ENCODE data around the gene TMEM132C. TPM values are rescaled to one million over a fixed set of nuclear protein-coding genes. Genes with fewer than 3 reads are reported as not detected.

TMEM132C gene
- total and polyA plus RNA-seq, 2 of the 13 experiments (the other 11 are each of a cell fraction or from before 2014, with no cell fraction given), result not detected

DNA sequence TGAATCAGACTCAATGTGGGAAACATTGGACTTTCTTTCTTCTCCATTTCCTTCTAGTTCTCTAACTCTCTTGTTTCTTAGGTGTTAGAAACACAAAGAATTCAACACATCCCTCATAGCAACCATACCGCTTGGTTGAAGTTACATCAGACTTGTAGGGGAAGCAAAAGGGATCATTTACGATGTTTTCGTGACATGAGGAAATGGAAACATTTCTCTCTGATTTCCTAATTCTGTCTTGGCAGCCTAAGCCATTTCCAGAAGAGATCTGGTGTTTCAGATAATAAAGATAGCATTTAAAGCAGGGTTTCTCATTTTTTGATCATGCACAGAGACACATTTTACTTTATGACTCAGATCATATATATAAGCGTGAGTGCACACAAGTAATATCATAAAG is 202.0 kb downstream of the TMEM132C start:
- Histone ChIP-seq H3K36me3 (replicated peaks in 1 of 2; ENCODE audit: control insufficient read depth in 1 of 2, insufficient read depth in 2 of 2, low read length in 2 of 2) (no peaks in the 10 kb centered on the region), H3K9ac (ENCODE audit: insufficient read depth, low read depth, low read length) (no peak overlapping the region), H3K4me2 (ENCODE audit: low read depth, low read length) (no peak overlapping the region), H3K9me3 (ENCODE audit: low read length) (no peaks in the 10 kb centered on the region), H3K4me3 (replicated peaks in 1 of 3; ENCODE audit: insufficient read depth in 1 of 3, low read depth in 2 of 3, low read length in 3 of 3) (no peak overlapping the region), H4K20me1 (ENCODE audit: insufficient read depth, low read length) (no peaks in the 10 kb centered on the region), H3K4me1 (ENCODE audit: insufficient read depth, low read length) (no peaks in the 10 kb centered on the region), H2AFZ (ENCODE audit: low read length) (no peak overlapping the region), H3K27ac (ENCODE audit: extremely low read length, insufficient read depth, low read length) (no peak overlapping the region), H3K79me2 (ENCODE audit: insufficient read depth, low read length) (no peaks in the 10 kb centered on the region), H3K27me3 (ENCODE audit: control insufficient read depth in 1 of 2, insufficient read depth in 2 of 2, low read length in 2 of 2) (0 out of 5 replicates have a peak, but pooled peaks cover 0 to 4% of the 10 kb centered on the region in 2 experiments)
- no peak for ATAC-seq
- no peak for TF ChIP-seq SATB2 (CRISPR knock-in tag; IDR thresholded peaks at IDR 0.05)
- BruUV-seq (replicated peaks), result no TSS peak
- intact Hi-C loops (cut with micrococcal nuclease; ENCODE audit: unreplicated experiment), result no loop called here
- DNase-seq (ENCODE audit: low spot score), result no peak
- POLR2A ChIA-PET, result no interaction called here
- CTCF ChIA-PET (ENCODE audit: low intra/inter-chr PET ratio, low total read pairs), result no interaction called here
- FAIRE-seq, result no peak
- WGBS (ENCODE audit: low lambda C conversion rate), result 54% methylated on average over 4 of the region's 4 CpGs
- in situ Hi-C loops (cut with HindIII; ENCODE audit: extremely low pct_ligation_motif_present, low pct_unique_long_range_greater_than_20kb), result no loop called here

GRCh38 chr12:128471491-128471890 is 204.5 kb downstream of the TMEM132C start:
- no peaks in the 10 kb centered on the region for H3K9me3 ChIP-seq (ENCODE audit: low read length)
- H3K79me2 ChIP-seq (ENCODE audit: insufficient read depth, low read length), result no peaks in the 10 kb centered on the region
- intact Hi-C loops (cut with micrococcal nuclease; ENCODE audit: unreplicated experiment) (no loop called here), in situ Hi-C loops (cut with HindIII; ENCODE audit: extremely low pct_ligation_motif_present, low pct_unique_long_range_greater_than_20kb) (no loop called here)
- FAIRE-seq (no peak), DNase-seq (ENCODE audit: low spot score) (no peak), ATAC-seq (no peak)
- no peak overlapping the region for H2AFZ ChIP-seq (ENCODE audit: low read length)
- H3K27ac ChIP-seq (ENCODE audit: extremely low read length, insufficient read depth, low read length), result no peak overlapping the region
- POLR2A ChIA-PET, result no interaction called here
- H3K4me2 ChIP-seq (ENCODE audit: low read depth, low read length), result no peak overlapping the region
- CTCF ChIA-PET (ENCODE audit: low intra/inter-chr PET ratio, low total read pairs), result no interaction called here
- H3K36me3 ChIP-seq (replicated peaks in 1 of 2; ENCODE audit: control insufficient read depth in 1 of 2, insufficient read depth in 2 of 2, low read length in 2 of 2), result no peaks in the 10 kb centered on the region
- H3K9ac ChIP-seq (ENCODE audit: insufficient read depth, low read depth, low read length), result no peak overlapping the region
- no peak overlapping the region for H3K4me3 ChIP-seq (replicated peaks in 1 of 3; ENCODE audit: insufficient read depth in 1 of 3, low read depth in 2 of 3, low read length in 3 of 3)
- H3K4me1 ChIP-seq (ENCODE audit: insufficient read depth, low read length), result no peaks in the 10 kb centered on the region
- H3K27me3 ChIP-seq (ENCODE audit: control insufficient read depth in 1 of 2, insufficient read depth in 2 of 2, low read length in 2 of 2), result peaks cover 0 to 6% of the 10 kb centered on the region in 2 experiments; a peak in 1 of 5 replicates
- TF ChIP-seq ZFP90 (CRISPR knock-in tag; IDR thresholded peaks at IDR 0.05; ENCODE audit: borderline replicate concordance), result no peak
- no peak for TF ChIP-seq ZNF510 (CRISPR knock-in tag; IDR thresholded peaks at IDR 0.05; ENCODE audit: low read depth)
- no peak for TF ChIP-seq ZNF329 (CRISPR knock-in tag; IDR thresholded peaks at IDR 0.05; ENCODE audit: low read depth)
- TF ChIP-seq ZNF580 (CRISPR knock-in tag; IDR thresholded peaks at IDR 0.05; ENCODE audit: borderline replicate concordance, low read depth), result no peak
- TF ChIP-seq NCOA5 (CRISPR knock-in tag; IDR thresholded peaks at IDR 0.05), result no peak
- no peak for TF ChIP-seq ZNF451 (CRISPR knock-in tag; IDR thresholded peaks at IDR 0.05)
- TF ChIP-seq ZNF614 (CRISPR knock-in tag; IDR thresholded peaks at IDR 0.05; ENCODE audit: borderline replicate concordance), result no peak
- no peak for TF ChIP-seq ZNF878 (CRISPR knock-in tag; IDR thresholded peaks at IDR 0.05)
- no peak for TF ChIP-seq ZBTB20 (CRISPR knock-in tag; IDR thresholded peaks at IDR 0.05; ENCODE audit: borderline replicate concordance, low read depth)
- no peaks in the 10 kb centered on the region for H4K20me1 ChIP-seq (ENCODE audit: insufficient read depth, low read length)
- 3% methylated on average over 2 of the region's 2 CpGs for WGBS (ENCODE audit: low lambda C conversion rate)
- no TSS peak for BruUV-seq (replicated peaks)
